NCI-H460 (cell line): ENCODE data around the gene GNE. TPM values are rescaled to one million over a fixed set of nuclear protein-coding genes. Genes with fewer than 3 reads are reported as not detected.
"Not testable (repeated sequence)": the region's sequence is repeated elsewhere in the genome, so short reads cannot be mapped to it uniquely, and the experiment has no call there.

Experiments
- DNase-seq: peaks from one replicate; pipeline ENCODE4 v3.0.0-alpha.2; 2016; ENCODE audit warnings: low read depth; ENCODE audit errors: extremely low read depth
- polyA plus RNA-seq: library from polyadenylated mRNA; depleted of rRNA; stranded (reverse); fragments of >200 nt; gene quantifications from 2 replicates; pipeline ENCODE4 v1.2.3, GENCODE V29; 2014; cell fraction: nucleus; rRNA removed
- total RNA-seq: library from RNA; depleted of rRNA; stranded (reverse); fragments of >200 nt; shearing (Covaris generic); gene quantifications from 2 replicates; pipeline ENCODE4 v1.2.3, GENCODE V29; 2014; rRNA removed

GNE gene, protein sequence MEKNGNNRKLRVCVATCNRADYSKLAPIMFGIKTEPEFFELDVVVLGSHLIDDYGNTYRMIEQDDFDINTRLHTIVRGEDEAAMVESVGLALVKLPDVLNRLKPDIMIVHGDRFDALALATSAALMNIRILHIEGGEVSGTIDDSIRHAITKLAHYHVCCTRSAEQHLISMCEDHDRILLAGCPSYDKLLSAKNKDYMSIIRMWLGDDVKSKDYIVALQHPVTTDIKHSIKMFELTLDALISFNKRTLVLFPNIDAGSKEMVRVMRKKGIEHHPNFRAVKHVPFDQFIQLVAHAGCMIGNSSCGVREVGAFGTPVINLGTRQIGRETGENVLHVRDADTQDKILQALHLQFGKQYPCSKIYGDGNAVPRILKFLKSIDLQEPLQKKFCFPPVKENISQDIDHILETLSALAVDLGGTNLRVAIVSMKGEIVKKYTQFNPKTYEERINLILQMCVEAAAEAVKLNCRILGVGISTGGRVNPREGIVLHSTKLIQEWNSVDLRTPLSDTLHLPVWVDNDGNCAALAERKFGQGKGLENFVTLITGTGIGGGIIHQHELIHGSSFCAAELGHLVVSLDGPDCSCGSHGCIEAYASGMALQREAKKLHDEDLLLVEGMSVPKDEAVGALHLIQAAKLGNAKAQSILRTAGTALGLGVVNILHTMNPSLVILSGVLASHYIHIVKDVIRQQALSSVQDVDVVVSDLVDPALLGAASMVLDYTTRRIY
- 22.0 TPM in 2 replicates for total RNA-seq
- polyA plus RNA-seq = 9.2 and 16.3 TPM in 2 replicates

GRCh38 chr9:36258208-36258995 is at the start of gene GNE:
GNE (minus strand) TSS chr9:36258448; CDS start chr9:36249355, 9,093 bp downstream.
- peak; percentile 88 for DNase-seq

DNA sequence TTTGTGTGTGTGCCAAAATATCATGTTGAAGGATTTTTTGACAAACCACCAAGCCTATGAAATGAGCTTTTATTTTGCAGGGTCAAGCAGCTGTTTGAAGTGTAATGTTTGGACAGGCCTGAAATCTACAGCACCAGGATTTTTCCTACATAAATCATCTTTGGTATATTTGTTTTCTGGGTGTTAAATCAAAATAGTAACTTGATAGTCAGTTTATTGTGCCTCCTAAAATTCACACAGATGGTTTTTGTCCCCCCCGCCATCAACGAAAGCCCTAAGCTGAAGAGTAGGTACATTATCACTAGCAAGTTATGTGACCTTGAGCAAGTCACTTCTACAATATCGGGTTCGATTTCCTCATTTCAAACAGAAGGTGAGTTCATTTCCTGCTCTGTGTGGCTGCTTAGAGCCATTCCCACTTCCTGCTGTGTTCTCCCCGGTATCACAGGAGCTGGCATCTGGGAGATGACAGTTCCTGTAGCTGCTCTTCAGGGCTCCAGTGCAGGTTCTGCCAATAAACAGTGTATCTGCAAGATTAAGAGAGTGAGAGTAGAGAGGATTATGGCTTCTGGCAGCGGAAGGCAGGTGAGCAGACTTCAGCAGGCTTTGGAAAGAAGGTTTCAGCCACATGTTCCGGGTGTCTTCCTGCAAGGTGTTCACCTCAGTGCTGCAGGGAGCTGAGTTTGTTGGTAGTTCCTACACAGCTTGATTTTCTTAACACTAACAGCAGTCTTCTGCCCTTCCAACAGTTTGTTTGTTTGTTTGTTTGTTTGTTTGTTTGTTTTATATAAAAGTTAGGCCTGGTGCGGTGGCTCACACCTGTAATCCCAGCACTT is 48.4 kb upstream of the GNE start:
- no peak for DNase-seq

DNA sequence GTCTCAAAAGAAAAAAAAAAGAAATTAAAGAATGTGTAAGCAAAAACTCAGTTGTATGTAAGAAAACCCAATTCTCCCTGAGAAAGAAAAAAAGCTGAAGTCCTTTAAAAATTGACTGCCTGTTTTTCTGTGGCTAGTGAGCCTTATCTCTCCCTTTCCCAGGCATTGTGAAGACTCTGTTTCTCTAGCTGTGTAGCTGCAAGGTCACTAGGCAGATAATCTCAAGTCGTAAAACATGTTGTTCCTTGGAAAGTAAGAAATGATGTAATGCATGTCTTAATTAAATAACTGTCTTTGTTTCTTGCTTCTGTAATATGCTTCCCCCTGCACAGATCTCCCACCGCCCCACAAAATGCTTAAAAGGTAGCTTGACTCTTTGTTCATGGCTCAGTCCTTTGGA is 46.1 kb upstream of the GNE start:
- not testable (repeated sequence) for DNase-seq

DNA sequence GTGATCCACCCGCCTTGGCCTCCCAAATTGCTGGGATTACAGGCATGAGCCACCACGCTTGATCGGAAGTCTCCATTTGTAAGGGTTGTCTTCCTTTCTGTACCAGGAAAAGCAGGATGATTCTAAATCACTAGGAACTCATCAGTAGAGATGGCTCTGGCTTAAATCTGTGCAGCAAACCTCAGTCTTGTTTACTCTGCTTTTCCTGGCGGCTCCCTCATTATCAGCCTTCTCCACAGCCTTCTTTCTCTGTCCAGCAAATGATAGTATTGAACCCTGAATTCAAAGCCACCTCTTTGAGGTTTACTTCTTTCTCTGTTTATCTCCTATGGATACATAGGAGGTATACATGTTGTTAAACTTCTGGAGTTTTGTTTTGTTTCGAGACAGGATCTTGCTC is 43.0 kb upstream of the GNE start:
- no peak for DNase-seq

GRCh38 chr9:36298566-36298965 is 40.3 kb upstream of the GNE start:
- no peak for DNase-seq

GRCh38 chr9:36297798-36298197 is 39.5 kb upstream of the GNE start:
- no peak for DNase-seq

DNA sequence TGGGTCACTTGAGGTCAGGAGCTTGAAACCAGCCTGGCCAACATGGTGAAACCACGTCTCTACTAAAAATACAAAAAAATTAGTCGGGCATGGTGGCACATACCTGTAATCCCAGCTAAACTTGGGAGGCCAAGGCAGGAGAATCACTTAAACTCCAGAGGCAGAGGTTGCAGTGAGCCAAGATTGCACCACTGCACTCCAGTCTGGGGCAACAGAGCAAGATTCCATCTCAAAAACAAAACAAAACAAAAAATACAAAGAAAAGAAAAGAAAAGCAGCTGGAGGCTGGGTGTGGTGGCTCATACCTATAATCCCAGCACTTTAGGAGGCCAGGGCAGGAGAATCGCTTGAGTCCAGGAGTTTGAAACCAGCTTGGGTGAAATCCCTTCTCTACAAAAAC is 36.7 kb upstream of the GNE start:
- DNase-seq = not testable (repeated sequence)

DNA sequence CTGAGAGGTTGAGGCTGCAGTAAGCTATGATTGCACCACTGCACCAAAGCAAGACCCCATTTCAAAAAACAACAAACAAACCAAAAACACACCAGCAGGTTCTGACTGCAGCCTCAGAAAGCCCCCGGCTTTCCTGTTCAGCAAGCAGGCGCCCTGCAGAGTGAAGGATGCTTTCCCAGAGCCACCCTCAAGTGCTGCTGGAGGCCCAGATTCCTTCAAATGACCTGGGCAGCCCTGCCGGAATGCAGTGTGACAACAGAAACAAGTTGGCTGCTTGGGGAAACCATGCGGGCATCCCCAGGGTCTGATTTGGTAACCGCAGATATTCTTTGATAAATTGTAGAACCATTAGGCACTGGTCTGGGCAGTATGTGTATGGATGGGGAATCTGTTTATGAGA is 35.7 kb upstream of the GNE start:
- no peak for DNase-seq

GRCh38 chr9:36293171-36293570 is 34.9 kb upstream of the GNE start:
- no peak for DNase-seq

DNA sequence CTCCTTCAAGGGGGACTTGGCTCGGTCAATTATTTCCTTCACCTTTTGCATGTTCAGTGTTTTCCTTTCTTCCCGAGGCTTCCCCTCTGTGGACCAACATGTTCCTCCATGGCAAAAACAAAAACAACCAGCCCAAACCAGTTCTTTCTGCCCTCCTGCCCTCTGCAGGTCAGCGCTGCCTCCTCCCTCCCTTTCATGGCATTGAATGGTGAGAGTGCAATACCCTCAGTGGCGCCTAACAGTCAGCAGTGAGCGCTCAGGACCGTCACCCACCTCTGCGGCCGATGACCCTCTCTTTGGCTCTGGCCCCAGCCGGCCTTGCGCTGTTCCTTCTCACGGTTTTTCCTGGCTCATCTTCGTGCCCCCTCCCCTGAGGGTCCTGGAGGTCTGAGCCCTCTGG is 34.4 kb upstream of the GNE start:
- no peak for DNase-seq

DNA sequence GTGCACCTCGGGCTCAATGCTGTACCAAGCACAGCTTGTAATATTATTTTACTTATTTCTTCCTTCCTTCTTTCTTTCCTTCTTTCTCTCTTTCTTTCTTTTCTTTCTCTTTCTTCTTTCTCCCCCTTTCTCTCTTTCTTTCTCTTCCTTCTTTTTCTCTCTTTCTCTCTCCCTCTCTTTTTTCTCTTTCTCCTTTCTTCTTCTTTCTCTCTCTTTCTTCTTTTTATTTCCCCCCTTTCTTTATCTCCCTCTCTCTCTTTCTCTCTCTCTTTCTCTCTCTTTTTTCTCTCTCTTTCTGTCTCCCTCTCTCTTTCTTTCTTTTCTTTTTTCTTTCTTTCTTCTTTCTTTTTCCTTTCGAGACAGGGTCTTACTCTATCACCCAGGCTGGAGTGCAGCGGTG is 32.7 kb upstream of the GNE start:
- DNase-seq = no peak

- DNase-seq = no peak
These were observed 31.7 kb upstream of the GNE start for GRCh38 chr9:36289836-36290435.

GRCh38 chr9:36288070-36288469 is 29.8 kb upstream of the GNE start:
- DNase-seq = no peak

GRCh38 chr9:36286388-36286787 is 28.1 kb upstream of the GNE start:
- no peak for DNase-seq

GRCh38 chr9:36284226-36284625 is 26.0 kb upstream of the GNE start:
- no peak for DNase-seq

- DNase-seq = no peak
These were observed 24.0 kb upstream of the GNE start for GRCh38 chr9:36282275-36282674.

GRCh38 chr9:36280989-36281388 is 22.7 kb upstream of the GNE start:
- no peak for DNase-seq

DNA sequence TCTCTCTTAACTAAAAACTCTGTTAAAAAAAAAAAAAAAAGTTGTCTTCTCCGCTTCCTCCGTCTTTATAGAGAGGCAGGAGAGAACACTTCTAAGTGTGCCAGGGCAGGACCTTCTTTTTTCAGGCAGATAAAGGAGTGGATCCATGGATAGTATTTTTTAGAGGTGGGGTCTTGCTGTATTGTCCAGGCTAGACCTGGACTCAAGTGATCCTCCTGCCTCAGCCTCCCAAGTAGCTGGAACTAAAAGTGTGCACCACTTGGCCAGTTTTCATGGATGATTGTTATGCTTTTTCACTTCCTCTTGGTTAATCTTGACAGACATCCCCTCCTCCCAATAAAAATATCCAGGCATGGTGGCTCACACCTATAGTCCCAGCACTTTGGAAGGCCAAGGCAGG is 20.0 kb upstream of the GNE start:
- DNase-seq = no peak

GRCh38 chr9:36276781-36277181 is 18.5 kb upstream of the GNE start:
- DNase-seq = no peak

DNA sequence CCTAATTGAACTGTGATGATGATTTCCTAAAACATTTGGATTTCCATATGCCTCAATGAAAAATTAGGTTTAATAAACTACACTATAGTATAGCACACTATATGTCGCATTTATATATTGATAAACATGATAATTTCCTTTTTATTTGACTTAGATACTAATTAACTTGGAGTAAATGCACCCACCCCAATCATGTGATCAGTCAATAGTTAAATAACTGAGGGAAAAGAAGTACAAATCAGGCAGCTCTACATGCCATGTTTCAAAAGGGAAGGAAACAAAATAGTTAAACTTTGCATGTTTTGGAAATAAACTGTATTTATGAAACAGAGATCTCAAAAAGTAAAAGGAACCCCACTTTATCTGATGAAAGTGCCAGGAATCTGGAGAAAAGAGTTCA is 18.0 kb upstream of the GNE start:
- DNase-seq = no peak
